ENCODE results near the gene PHKA1. TPM values are rescaled to one million over a fixed set of nuclear protein-coding genes. Genes with fewer than 3 reads are reported as not detected.

The PHKA1 gene
- total and polyA plus RNA-seq, 5 experiments from 2014 or later = 0.06 to 0.80 (median 0.45) TPM; not detected in 1

DNA sequence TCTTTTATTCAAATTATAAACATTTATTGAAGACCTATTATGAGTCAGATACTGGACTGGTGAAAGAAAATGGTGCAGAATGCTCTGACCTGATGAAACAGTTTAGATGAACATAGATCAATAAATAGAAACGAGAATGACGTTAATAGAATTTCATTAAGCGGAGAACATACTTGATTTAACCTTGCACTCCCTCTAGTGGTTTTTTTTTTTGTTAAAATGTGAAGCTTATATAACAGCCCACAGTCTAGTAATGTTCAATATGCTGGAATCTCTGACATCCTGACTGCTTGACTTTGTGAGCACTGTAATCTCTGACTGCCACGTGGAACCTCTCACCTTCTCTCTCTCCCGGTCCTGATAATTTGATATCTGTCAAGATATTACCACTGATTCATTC is 173.8 kb downstream of the PHKA1 start:
- DNase-seq (no peak), ATAC-seq (no peak)
- H3K27ac Mint-ChIP-seq = peak overlapping the region in 1 of 10 donors; percentile 8
- peaks cover 0 to 12% (median 0%) of the 10 kb centered on the region in 4 donors for H3K4me1 Mint-ChIP-seq
- peaks cover 0 to 42% (median 8%) of the 10 kb centered on the region in 3 donors for H3K36me3 Mint-ChIP-seq
- no peaks in the 10 kb centered on the region for H3K27me3 Mint-ChIP-seq
- no peak overlapping the region for H3K4me3 Mint-ChIP-seq
- H3K9me3 Mint-ChIP-seq = no peaks in the 10 kb centered on the region
- POLR2A ChIA-PET = no interaction called here

DNA sequence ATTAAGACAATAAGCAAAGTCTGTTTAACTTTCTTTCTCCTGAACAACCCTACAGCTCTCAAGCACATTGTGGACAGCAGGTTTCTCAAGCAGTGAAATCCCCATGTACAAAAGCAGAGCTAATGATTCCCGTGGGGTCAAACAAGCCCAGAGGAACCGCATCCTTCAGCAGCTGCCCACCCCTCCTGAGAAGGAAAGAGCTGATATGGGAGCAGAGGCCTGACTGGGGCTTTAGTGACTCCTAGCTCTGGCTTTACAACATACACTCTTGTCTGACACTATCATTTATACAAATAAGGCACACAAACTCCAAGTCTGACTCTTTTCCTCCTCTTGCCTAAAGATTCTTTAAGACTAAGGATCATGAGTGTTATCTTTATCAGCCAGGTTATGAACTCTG is 174.3 kb downstream of the PHKA1 start:
- Mint-ChIP-seq H3K27ac (no peak overlapping the region), H3K4me3 (no peak overlapping the region), H3K27me3 (no peaks in the 10 kb centered on the region), H3K36me3 (peaks cover 0 to 43% (median 7%) of the 10 kb centered on the region in 3 donors), H3K4me1 (peaks cover 0 to 12% (median 0%) of the 10 kb centered on the region in 4 donors), H3K9me3 (no peaks in the 10 kb centered on the region)
- DNase-seq (no peak), ATAC-seq (no peak)
- POLR2A ChIA-PET = no interaction called here

DNA sequence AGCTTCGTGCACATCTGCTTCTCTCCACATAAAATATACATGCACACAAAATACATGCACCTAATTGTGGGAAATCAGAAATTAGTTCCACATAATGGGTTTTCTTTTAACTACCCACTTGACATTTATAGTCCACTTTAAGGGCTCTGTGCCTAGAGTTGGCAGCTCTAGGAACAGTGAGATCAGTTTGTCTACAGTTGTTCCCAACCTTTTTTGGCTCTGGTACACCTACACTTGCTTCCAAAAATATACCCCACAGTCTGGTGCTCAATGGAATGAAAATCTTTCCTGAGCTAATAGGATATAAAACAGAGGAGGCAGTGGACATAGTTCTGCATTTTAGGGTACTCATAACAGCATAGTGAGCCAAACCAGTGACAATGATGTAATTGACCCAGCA is 177.6 kb downstream of the PHKA1 start:
- no peak for DNase-seq
- no peak overlapping the region for H3K4me3 Mint-ChIP-seq
- POLR2A ChIA-PET = no interaction called here
- H3K27ac Mint-ChIP-seq = no peak overlapping the region
- ATAC-seq = no peak
- no peaks in the 10 kb centered on the region for H3K9me3 Mint-ChIP-seq
- H3K4me1 Mint-ChIP-seq = peaks cover 0 to 6% (median 0%) of the 10 kb centered on the region in 4 donors
- H3K36me3 Mint-ChIP-seq = peaks cover 0 to 37% (median 3%) of the 10 kb centered on the region in 3 donors
- H3K27me3 Mint-ChIP-seq = no peaks in the 10 kb centered on the region

DNA sequence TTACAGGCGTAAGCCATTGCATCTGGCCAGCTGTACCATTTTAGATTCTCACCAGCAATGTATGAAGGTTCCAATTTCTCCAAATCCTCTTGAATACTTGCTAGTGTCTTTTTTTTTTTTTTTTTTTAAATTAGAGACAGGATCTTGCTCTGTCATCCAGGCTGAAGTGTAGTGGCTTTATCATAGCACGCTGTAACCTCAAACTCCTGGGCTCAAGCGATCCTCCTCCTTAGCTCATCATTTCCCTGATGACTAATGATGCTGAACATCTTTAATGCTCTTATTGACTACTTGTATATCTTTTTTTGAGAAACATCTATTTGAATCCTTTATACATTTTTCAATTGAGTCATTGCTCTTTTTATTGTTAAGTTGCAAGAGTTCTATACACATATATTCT is 181.7 kb downstream of the PHKA1 start:
- no peak overlapping the region for H3K27ac Mint-ChIP-seq
- no peak for DNase-seq
- H3K36me3 Mint-ChIP-seq = peaks cover 9 to 27% (median 9%) of the 10 kb centered on the region in 3 donors
- no peak overlapping the region for H3K4me3 Mint-ChIP-seq
- no peak for ATAC-seq
- POLR2A ChIA-PET = no interaction called here
- no peaks in the 10 kb centered on the region for H3K27me3 Mint-ChIP-seq
- H3K4me1 Mint-ChIP-seq = peaks cover 0 to 8% (median 5%) of the 10 kb centered on the region in 4 donors
- peaks cover 0 to 4% (median 0%) of the 10 kb centered on the region in 9 donors for H3K9me3 Mint-ChIP-seq

Other genes starting within 250 kb of the PHKA1 start
- 10 to 100 TPM; 18.7 to 21.9 TPM for gene HDAC8, start 141.5 kb downstream of the PHKA1 start, total RNA-seq
- gene HDAC8, start 141.5 kb downstream of the PHKA1 start, polyA plus RNA-seq = 10 to 100 TPM; 11.5 to 14.0 (median 12.7) TPM
- 1 to 10 TPM; 1.9 TPM for gene DMRTC1B, start 62.6 kb upstream of the PHKA1 start, total RNA-seq
- 1 to 10 TPM in 2 of 3 donors, under 1 TPM in 1; 0.59 to 2.7 (median 1.2) TPM for gene DMRTC1B, start 62.6 kb upstream of the PHKA1 start, polyA plus RNA-seq
- gene FAM236B, start 68.4 kb upstream of the PHKA1 start, total RNA-seq = not detected
- gene FAM236B, start 68.4 kb upstream of the PHKA1 start, polyA plus RNA-seq = not detected
- not detected for gene FAM236D, start 93.9 kb upstream of the PHKA1 start, total RNA-seq
- gene FAM236D, start 93.9 kb upstream of the PHKA1 start, polyA plus RNA-seq = not detected
- gene FAM236C, start 198.3 kb upstream of the PHKA1 start, total RNA-seq = not detected
- gene FAM236C, start 198.3 kb upstream of the PHKA1 start, polyA plus RNA-seq = not detected
- gene FAM236A, start 223.9 kb upstream of the PHKA1 start, total RNA-seq = not detected
- not detected for gene FAM236A, start 223.9 kb upstream of the PHKA1 start, polyA plus RNA-seq
- gene DMRTC1, start 229.5 kb upstream of the PHKA1 start, total RNA-seq = 1 to 10 TPM; 1.2 to 1.3 TPM
- under 1 TPM in 1 of 3 donors, not detected in 2; 0.15 TPM for gene DMRTC1, start 229.5 kb upstream of the PHKA1 start, polyA plus RNA-seq